BE2C (cell line): ENCODE data around the gene CPSF3.
"Not testable (repeated sequence)": the region's sequence is repeated elsewhere in the genome, so short reads cannot be mapped to it uniquely, and the experiment has no call there.

Experiments
- DNase-seq: peaks from one replicate; pipeline ENCODE4 v3.0.0-alpha.2; 2020
- H3K27me3 ChIP-seq: fragments of 250-450 bp; sonication (Bioruptor Pico); 2 replicates; pipeline ENCODE4 v1.5.1; 2020; ENCODE audit warnings: mild to moderate bottlenecking
- H3K36me3 ChIP-seq: fragments of 250-450 bp; sonication (Bioruptor Pico); 2 replicates; pipeline ENCODE4 v1.5.1; 2020; ENCODE audit warnings: mild to moderate bottlenecking
- H3K4me1 ChIP-seq: fragments of 250-450 bp; sonication (Bioruptor Pico); 2 replicates; pipeline ENCODE4 v1.5.1; 2020
- H3K4me3 ChIP-seq: 2 replicates; pipeline ENCODE4 v1.5.1; 2011; ENCODE audit warnings: low read depth, low read length
- H3K9me3 ChIP-seq: fragments of 250-450 bp; sonication (Bioruptor Pico); 2 replicates; pipeline ENCODE4 v1.5.1; 2020
- TF ChIP-seq, protein P1 (sequence below): IDR thresholded peaks from 2 replicates; pipeline ENCODE4 v1.5.1; 2012; ENCODE audit warnings: mild to moderate bottlenecking, low read depth, low read length

The CPSF3 gene

DNA sequence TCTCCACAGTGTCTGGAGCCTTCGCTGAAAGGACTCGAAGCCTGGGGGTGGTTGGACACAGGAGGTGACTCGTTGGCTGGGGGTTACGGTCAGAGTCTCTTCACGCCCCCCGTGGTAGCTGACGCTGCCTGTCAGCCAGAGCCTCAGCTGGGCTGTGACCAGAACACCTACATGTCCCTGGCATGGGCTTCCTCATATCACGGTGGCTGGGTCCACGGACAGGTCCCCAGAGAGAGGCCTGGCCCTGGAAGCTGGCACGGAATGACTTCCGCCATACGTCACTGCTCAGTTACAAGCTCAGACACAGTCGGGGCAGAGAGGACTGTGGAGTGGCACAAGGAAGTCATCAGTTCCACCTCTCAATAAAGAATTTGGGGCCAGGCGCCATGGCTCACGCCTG lies 28.6 kb upstream of the CPSF3 start:
- Histone ChIP-seq H3K27me3 (no peaks in the 10 kb centered on the region), H3K9me3 (no peaks in the 10 kb centered on the region), H3K4me1 (no peaks in the 10 kb centered on the region), H3K36me3 (no peaks in the 10 kb centered on the region; the same call in 1 of the 2 replicates), H3K4me3 (no peak overlapping the region)
- DNase-seq, result no peak
- TF ChIP-seq, protein P1, sequence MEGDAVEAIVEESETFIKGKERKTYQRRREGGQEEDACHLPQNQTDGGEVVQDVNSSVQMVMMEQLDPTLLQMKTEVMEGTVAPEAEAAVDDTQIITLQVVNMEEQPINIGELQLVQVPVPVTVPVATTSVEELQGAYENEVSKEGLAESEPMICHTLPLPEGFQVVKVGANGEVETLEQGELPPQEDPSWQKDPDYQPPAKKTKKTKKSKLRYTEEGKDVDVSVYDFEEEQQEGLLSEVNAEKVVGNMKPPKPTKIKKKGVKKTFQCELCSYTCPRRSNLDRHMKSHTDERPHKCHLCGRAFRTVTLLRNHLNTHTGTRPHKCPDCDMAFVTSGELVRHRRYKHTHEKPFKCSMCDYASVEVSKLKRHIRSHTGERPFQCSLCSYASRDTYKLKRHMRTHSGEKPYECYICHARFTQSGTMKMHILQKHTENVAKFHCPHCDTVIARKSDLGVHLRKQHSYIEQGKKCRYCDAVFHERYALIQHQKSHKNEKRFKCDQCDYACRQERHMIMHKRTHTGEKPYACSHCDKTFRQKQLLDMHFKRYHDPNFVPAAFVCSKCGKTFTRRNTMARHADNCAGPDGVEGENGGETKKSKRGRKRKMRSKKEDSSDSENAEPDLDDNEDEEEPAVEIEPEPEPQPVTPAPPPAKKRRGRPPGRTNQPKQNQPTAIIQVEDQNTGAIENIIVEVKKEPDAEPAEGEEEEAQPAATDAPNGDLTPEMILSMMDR, result no peak

GRCh38 chr2:9397201-9397600 lies 26.3 kb upstream of the CPSF3 start:
- TF ChIP-seq, protein P1, result no peak
- H3K9me3 ChIP-seq, result no peaks in the 10 kb centered on the region
- H3K4me1 ChIP-seq, result no peaks in the 10 kb centered on the region
- no peak overlapping the region for H3K4me3 ChIP-seq
- H3K36me3 ChIP-seq, result no peaks in the 10 kb centered on the region; the same call in 1 of the 2 replicates
- no peak for DNase-seq
- no peaks in the 10 kb centered on the region for H3K27me3 ChIP-seq

GRCh38 chr2:9398251-9398650 lies 25.2 kb upstream of the CPSF3 start:
- not testable (repeated sequence) for H3K4me1 ChIP-seq, H3K4me3 ChIP-seq, H3K27me3 ChIP-seq, H3K9me3 ChIP-seq, H3K36me3 ChIP-seq, DNase-seq

- H3K4me1 ChIP-seq, result no peaks in the 10 kb centered on the region
- H3K36me3 ChIP-seq, result peaks cover 2% of the 10 kb centered on the region; the same call in 1 of the 2 replicates
- H3K27me3 ChIP-seq, result no peaks in the 10 kb centered on the region
- H3K4me3 ChIP-seq, result no peak overlapping the region
- TF ChIP-seq, protein P1, result no peak
- H3K9me3 ChIP-seq, result no peaks in the 10 kb centered on the region
- no peak for DNase-seq
These were observed 24.3 kb upstream of the CPSF3 start for GRCh38 chr2:9398881-9399780.

GRCh38 chr2:9400268-9401058 lies 23.0 kb upstream of the CPSF3 start:
- no peak overlapping the region for H3K4me3 ChIP-seq
- DNase-seq, result no peak
- TF ChIP-seq, protein P1, result no peak
- H3K4me1 ChIP-seq, result no peaks in the 10 kb centered on the region
- H3K9me3 ChIP-seq, result no peaks in the 10 kb centered on the region
- peaks cover 2% of the 10 kb centered on the region; the same call in 1 of the 2 replicates for H3K36me3 ChIP-seq
- H3K27me3 ChIP-seq, result no peaks in the 10 kb centered on the region

DNA sequence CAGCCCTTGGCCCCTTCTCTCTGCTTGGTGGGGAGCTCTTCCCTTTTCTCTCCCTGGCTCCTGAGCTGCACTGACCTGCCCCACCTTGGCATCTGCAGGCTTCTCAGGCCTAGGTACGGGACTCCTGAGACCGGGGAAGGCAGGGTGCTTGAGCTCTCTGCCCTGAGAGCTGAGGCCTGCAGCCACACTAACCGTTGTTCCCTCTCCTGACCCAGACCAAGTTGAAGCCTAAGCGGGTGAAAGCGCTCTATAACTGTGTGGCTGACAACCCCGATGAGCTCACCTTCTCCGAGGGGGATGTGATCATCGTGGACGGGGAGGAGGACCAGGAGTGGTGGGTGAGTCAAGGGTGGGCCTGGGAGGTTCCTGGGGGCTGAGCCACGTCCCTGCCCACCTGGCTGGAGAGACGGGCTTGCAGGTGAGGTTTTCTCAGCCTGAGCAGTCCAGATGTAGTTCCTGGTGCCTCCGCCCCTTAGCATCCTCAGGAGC lies 22.4 kb upstream of the CPSF3 start:
- DNase-seq, result no peak
- Histone ChIP-seq H3K4me3 (no peak overlapping the region), H3K27me3 (no peaks in the 10 kb centered on the region), H3K36me3 (peaks cover 2% of the 10 kb centered on the region; the same call in 1 of the 2 replicates), H3K4me1 (no peaks in the 10 kb centered on the region), H3K9me3 (no peaks in the 10 kb centered on the region)
- TF ChIP-seq, protein P1, result no peak
